HL-60/S4 treated with retinoic acid at 250 ng/mL for 4 days and 3 days (cell line): ENCODE data around the gene ABCD4.
"Not testable (repeated sequence)": the region's sequence is repeated elsewhere in the genome, so short reads cannot be mapped to it uniquely, and the experiment has no call there.

Source experiments
- in situ Hi-C: fragments of 300-500 bp; cut with MboI; formaldehyde crosslinking; loops from 2 replicates; pipeline ENCODE4 v1.7.0; 2022; ENCODE audit warnings: low sequenced_read_pairs

Gene ABCD4

DNA sequence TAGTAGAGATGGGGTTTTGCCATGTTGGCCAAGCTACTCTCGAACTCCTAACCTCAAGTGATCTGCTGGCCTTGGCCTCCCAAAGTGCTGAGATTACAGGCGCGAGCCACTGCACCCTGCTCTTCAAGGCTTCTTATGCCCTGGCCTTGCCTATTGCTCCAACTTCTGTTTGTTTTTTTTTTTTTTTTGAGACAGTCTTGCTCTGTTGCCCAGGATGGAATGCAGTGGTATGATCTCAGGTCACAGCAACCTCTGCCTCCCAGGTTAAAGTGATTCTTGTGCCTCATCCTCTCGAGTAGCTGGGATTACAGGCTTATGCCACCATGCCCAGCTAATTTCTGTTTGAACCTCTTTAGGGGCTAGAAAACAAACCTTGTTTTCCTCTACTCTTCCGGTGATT, 6.0 kb upstream of the ABCD4 start:
- in situ Hi-C loops: no loop called here

DNA sequence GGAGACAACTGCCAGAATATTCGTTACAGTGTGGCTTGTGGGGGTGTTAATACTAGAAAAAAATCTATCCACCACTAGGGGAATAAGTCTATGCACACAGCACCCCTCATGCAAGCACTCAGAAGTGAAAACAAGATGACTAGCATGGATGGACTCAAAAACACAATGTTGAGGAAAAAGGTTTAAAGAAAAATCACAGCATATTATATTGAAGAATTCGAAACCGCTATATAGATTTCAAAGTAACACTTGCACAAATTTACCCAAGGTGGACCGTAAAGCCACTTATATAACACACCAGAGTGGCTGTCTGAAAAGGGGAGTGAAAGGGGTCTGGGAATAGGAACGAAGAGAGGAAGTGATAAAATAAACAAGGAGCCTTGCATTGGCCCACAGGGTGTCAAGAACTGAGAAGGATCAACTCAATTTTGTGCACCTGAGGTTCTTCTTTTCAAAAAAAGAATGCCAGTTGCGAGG, 544 bp downstream of the ABCD4 start:
- in situ Hi-C loops: no loop called here

DNA sequence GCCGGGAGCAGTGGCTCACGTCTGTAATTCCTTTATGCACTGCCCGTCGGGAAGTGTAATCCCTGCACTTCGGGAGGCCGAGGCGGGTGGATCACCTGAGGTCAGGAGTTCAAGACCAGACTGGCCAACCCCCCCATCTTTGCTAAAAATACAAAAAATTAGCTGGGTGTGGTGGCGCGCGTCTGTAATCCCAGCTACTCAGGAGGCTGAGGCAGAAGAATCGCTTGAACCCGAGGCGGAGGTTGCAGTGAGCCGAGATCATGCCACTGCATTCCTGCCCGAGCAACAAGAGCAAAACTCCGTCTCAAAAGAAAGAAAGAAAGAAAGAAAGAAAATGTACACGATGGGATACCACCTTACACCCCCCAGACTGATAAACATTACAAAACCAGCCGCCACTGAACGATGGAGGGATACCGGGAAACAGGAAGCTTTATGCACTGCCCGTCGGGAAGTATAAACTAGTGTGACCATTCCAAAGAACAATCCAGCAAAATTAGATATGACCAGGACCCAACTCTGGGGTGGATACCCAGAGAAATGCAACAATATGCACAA, 1.1 kb downstream of the ABCD4 start:
- in situ Hi-C loops: no loop called here

- in situ Hi-C loops: no loop called here
These were observed 3.6 kb downstream of the ABCD4 start for GRCh38 chr14:74299061-74299545.

GRCh38 chr14:74297986-74298385, 4.7 kb downstream of the ABCD4 start:
- in situ Hi-C loops: no loop called here

- in situ Hi-C loops: no loop called here
These were observed 6.7 kb downstream of the ABCD4 start for GRCh38 chr14:74296037-74296467.

DNA sequence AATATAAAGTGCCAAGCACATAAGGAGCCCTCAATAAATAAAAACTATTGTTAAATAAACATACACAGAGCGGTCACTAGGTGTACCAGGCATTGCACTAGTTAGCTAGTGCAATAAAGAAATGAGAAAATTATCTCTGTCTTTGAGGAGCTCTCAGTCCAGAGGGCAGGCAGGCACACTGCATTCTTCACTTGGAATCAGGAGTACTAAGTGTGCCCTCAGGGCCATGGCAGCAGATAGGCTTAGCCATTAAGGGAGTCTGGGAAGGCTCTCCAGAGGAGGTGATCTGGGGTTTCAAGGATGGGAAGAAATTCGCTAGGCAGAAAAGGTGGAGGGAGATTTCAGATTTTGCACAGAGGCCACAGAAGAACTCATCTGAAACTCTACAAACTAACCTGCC, 9.1 kb downstream of the ABCD4 start:
- in situ Hi-C loops: no loop called here

DNA sequence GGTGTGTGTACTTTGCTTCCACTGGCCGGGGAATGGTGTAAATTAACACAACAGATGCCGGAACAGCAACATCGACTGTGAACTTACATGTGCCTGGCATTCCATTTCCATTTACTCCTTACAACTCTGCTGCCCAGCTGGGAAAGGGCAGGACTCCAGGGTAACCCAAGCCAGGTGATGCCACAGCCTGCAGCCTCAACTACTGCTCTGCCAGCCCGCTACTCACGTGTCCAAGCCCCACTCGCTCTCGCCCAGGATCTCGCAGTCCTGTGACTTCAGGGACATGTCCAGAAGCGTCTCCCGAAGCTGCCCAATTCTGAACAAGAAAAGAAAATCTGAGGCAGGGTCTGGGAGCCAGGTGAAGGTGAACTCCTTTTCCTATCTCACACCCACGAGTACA, 10.7 kb downstream of the ABCD4 start:
- in situ Hi-C loops: no loop called here

GRCh38 chr14:74290415-74290814, 12.3 kb downstream of the ABCD4 start:
- in situ Hi-C loops: no loop called here

DNA sequence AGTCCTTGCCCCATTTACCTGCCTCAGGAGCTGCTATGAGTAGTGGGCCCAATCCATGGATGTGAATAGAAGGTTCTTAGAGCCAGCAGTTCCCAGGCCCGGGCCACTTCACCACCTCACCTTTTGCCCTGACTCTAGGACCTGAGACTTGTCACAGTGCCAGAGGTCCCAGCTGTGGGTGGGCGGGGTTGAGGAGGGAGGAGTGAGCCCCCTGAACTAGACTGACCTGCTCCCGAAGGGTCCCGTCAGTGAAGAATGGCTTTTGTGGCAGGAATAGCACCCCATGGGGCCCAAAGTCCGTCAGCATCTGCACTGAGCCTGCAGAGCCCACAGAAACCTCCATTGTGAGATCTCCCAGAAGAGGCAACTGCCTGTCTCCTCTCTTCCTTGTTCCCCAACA, 12.9 kb downstream of the ABCD4 start:
- in situ Hi-C loops: no loop called here

GRCh38 chr14:74286736-74287135, 16.0 kb downstream of the ABCD4 start:
- in situ Hi-C loops: no loop called here

- in situ Hi-C loops: no loop called here
These were observed 21.7 kb downstream of the ABCD4 start for GRCh38 chr14:74281069-74281468.

DNA sequence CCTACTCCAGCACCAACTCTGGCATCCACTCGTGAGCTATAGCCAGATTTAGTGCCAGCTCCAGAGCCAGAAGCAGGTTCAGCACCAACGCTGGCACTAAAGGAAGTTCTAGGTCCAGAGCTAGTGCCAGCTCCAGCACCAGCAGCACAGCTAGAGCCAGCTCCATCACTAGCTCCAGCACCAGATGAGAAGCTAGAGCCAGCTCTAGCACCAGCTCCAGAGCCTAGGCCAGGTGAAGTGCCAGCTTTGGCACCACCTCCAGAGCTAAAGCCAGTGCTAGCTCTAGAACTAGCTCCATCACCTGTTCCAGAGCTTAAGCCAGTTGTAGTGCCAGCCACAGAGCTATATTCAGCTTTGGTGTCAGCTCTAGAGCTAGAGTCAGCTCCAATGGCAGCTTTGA, 24.7 kb downstream of the ABCD4 start:
- in situ Hi-C loops: no loop called here

DNA sequence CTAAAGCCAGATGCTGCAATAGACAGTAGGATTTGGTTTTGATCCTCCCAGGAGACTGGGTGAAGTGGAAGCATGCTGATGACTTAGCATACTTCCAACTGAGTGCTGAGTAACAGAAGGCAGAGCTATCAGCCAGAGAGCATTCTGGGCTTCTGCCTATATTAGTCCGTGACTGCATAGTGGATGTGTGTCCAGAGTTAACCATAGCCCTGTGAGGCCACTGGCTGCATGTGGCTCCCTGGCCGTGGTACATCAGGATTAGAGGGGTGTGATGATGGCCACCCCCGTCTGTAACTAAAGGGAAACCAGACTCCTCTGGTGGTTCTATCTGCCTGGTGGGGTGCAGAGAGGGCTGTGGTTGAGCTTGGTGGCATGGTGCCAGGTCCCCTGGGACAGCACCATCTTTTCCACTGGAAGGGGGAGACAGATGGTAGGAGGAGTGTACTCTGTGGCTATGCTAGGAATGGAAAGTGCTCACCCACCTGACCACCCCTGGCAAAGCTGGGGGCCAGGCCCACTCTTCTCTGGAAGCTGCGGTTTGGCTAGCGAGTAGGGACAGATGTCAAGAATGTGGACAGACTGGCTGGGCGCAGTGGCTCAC, 27.4 kb downstream of the ABCD4 start:
- in situ Hi-C loops: no loop called here

GRCh38 chr14:74271365-74271764, 31.4 kb downstream of the ABCD4 start:
- in situ Hi-C loops: no loop called here

DNA sequence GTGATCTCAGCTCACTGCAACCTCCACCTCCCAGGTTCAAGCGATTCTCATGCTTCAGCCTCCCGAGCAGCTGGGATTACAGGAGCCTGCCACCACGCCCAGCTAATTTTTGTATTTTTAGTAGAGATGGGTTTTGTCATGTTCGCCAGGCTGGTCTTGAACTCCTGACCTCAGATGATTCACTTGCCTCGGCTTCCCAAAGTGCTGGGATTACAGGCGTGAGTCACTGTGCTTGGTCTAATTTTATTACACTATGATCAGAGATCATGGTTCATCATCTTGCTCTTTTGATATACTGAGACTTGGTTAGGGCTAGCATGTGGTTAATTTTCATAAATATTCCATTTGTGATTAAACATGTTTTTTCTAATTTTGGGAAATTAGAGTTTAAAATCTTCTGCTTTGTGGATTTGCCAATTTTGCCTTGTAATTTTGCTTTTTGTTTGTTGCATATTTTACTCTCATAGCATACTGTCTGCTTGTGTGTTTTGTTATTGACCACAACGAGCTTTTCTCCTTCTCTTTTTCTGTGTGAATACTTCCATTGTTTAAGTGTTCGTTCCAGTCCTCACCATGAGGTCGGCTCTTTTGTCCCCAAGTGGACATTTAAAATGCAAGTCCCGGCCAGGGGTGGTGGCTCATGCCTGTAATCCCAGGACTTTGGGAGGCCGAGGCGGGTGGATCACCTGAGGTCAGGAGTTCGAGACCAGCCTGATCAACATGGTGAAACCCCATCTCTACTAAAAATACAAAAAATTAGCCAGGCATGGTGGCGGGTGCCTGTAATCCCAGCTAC, 32.2 kb downstream of the ABCD4 start:
- in situ Hi-C loops: not testable (repeated sequence)

GRCh38 chr14:74267588-74267987, 35.1 kb downstream of the ABCD4 start:
- in situ Hi-C loops: no loop called here

GRCh38 chr14:74265301-74265965, 37.3 kb downstream of the ABCD4 start:
- in situ Hi-C loops: no loop called here

DNA sequence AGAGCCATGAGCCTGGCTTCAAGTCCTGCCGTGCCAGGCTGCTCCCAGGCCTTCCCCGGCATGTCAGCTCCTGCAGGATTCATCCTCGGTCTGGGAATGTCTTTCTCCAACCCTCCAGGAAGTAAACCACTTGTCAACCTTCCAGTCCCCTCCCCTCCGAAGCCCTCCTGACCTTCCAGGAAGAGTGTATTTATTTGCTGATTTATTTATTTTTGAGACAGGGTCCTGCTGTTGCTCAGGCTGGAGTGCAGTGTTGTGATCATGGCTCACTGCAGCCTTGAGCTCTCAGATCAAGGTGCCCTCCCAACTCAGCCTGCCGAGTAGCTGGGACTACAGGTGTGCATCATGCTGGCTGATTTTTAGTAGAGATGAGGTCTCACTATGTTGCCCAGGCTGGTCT, 38.8 kb downstream of the ABCD4 start:
- in situ Hi-C loops: no loop called here

- in situ Hi-C loops: no loop called here
These were observed 39.6 kb downstream of the ABCD4 start for GRCh38 chr14:74263181-74263580.

DNA sequence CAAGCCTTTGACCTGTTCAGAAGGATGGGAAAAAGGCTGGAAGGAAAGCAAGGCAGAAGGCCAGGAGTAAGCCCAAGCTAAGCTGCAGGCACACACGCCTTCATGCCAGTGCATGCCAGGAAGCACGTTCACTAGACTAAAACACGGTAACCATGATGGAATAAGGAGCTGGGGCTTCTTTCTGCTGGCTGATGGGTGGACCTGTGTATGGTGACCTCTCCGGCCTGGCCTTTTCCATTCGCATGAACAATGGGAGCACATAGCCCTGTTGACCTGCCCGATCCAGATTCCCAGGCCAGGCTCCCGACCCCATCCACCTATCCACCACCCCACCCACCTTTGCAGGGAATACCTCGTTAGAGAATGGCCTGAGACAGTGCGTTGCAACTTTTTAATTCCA, 40.7 kb downstream of the ABCD4 start:
- in situ Hi-C loops: no loop called here

GRCh38 chr14:74261288-74261687, 41.4 kb downstream of the ABCD4 start:
- in situ Hi-C loops: no loop called here
